Sigmoid colon (tissue), 7 donors: ENCODE results near the gene MIEF2. TPM values are rescaled to one million over a fixed set of nuclear protein-coding genes. Genes with fewer than 3 reads are reported as not detected.

Source experiments
- DNase-seq: peaks from one replicate; pipeline ENCODE4 v3.0.0-alpha.2; 2019
- H3K27ac ChIP-seq, 4 donors: fragments of 200-600 bp; sonication (generic); one replicate each; pipeline ENCODE4 v1.5.1; 2016 to 2019; ENCODE audit warnings: mild to moderate bottlenecking in 1 of 4
- H3K27me3 ChIP-seq, 3 donors: fragments of 200-600 bp; sonication (generic); one replicate each; pipeline ENCODE4 v1.5.1; 2019; ENCODE audit warnings: mild to moderate bottlenecking in 1 of 3
- H3K36me3 ChIP-seq, 4 donors: fragments of 200-600 bp; sonication (generic); one replicate each; pipeline ENCODE4 v1.5.1; 2016 to 2019
- H3K4me1 ChIP-seq, 4 donors: fragments of 200-600 bp; sonication (generic); one replicate each; pipeline ENCODE4 v1.5.1; 2017 to 2019
- H3K4me3 ChIP-seq, 4 donors: fragments of 200-600 bp; sonication (generic); one replicate each; pipeline ENCODE4 v1.5.1; 2017 to 2019; ENCODE audit warnings: mild to moderate bottlenecking in 2 of 4, moderate library complexity in 1 of 4
- H3K9me3 ChIP-seq, 4 donors: fragments of 200-600 bp in 3 of 4; sonication (generic) in 3 of 4; one replicate each; pipeline versions ENCODE4 v1.5.1 to v1.6.1; 2013 to 2019
- EP300 ChIP-seq, 4 donors: sonication (generic); formaldehyde crosslinking; IDR thresholded peaks; one replicate each; pipeline ENCODE4 v1.6.1; 2017; ENCODE audit warnings: antibody characterized with exemption in 4 of 4
- POLR2A ChIP-seq, 2 donors: fragments of 450-650 bp; IDR thresholded peaks; one replicate each; pipeline ENCODE4 v1.6.1; 2016; ENCODE audit warnings: antibody characterized with exemption in 2 of 2, mild to moderate bottlenecking in 2 of 2, moderate library complexity in 2 of 2
- POLR2AphosphoS5 ChIP-seq, 4 donors: sonication (generic); formaldehyde crosslinking; IDR thresholded peaks; one replicate each; pipeline ENCODE4 v1.6.1; 2017; ENCODE audit warnings: antibody characterized with exemption in 4 of 4
- WGBS, 2 donors: extraction: QIAGEN DNeasy Blood & Tissue Kit; methylation state at CpG; one replicate each; pipeline ENCODE4 v1.1.7; 2013; 5-methylcytosine and 5-hydroxymethylcytosine counted together
- intact Hi-C: fragments of 100-400 bp; cut with DNase I; formaldehyde crosslinking; loops from one replicate; pipeline ENCODE4 v1.15.1; 2023
- polyA plus RNA-seq, 3 donors: library from polyadenylated mRNA; stranded (reverse); fragments of 200-250 nt; gene quantifications; one replicate each; pipeline ENCODE4 v1.2.3, GENCODE V29; 2013
- total RNA-seq, 4 donors: library from RNA; depleted of rRNA; stranded (reverse); fragments of >200 nt; gene quantifications; one replicate each; pipeline ENCODE4 v1.1.0, GENCODE V29; 2016
- TF ChIP-seq, protein P1 (sequence below), 4 experiments: fragments of 450-650 bp in 3 of 4; fragments of 200-600 bp in 1 of 4; IDR thresholded peaks; one replicate each; pipeline ENCODE4 v1.5.1; 2016 to 2019; ENCODE audit warnings: antibody characterized with exemption in 4 of 4, mild to moderate bottlenecking in 3 of 4, moderate library complexity in 2 of 4
- donor health status: healthy with polysubstance abuse.
- donor health status: Bipolar disorder and iron deficiency.
- donor health status: healthy.

MIEF2 gene
- total and polyA plus RNA-seq, 7 donors: 3.7 to 14.4 (median 11.4) TPM

DNA sequence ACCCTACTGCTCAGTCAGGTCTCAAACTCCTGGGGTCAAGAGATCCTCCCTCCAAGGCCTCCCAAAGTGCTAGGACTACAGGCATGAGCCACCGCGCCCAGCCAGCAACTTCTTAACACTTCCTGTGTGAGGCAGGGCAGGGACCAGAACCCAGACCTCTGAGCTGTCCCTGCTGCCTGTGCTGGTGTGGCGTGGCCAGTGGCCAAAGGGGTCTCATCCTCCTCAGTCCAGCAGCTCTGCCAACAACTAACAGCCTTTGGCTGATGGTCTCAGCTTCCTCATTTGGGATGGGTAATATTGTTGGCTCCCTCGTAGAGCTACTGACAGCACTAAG lies 36.4 kb upstream of the MIEF2 start:
- no peaks in the 10 kb centered on the region for H3K36me3 ChIP-seq
- H3K9me3 ChIP-seq: no peaks in the 10 kb centered on the region
- DNase-seq: no peak
- WGBS, 2 donors: 90 to 92% methylated on average over 4 of the region's 4 CpGs
- peaks cover 0 to 26% (median 20%) of the 10 kb centered on the region in 4 donors for H3K4me1 ChIP-seq
- H3K27ac ChIP-seq: peak overlapping the region in 3 of 4 donors; percentile 54 to 70 (median 69)
- intact Hi-C loops: loop anchor here (2.0 kb wide), 2 partner anchors 37 to 41 kb away; partner anchors contain the start of genes ALKBH5 and MIEF2
- no peak for TF ChIP-seq POLR2A (IDR thresholded peaks at IDR 0.05)
- TF ChIP-seq EP300 (IDR thresholded peaks at IDR 0.05): no peak
- no peak for TF ChIP-seq POLR2AphosphoS5 (IDR thresholded peaks at IDR 0.05)
- TF ChIP-seq, protein P1, sequence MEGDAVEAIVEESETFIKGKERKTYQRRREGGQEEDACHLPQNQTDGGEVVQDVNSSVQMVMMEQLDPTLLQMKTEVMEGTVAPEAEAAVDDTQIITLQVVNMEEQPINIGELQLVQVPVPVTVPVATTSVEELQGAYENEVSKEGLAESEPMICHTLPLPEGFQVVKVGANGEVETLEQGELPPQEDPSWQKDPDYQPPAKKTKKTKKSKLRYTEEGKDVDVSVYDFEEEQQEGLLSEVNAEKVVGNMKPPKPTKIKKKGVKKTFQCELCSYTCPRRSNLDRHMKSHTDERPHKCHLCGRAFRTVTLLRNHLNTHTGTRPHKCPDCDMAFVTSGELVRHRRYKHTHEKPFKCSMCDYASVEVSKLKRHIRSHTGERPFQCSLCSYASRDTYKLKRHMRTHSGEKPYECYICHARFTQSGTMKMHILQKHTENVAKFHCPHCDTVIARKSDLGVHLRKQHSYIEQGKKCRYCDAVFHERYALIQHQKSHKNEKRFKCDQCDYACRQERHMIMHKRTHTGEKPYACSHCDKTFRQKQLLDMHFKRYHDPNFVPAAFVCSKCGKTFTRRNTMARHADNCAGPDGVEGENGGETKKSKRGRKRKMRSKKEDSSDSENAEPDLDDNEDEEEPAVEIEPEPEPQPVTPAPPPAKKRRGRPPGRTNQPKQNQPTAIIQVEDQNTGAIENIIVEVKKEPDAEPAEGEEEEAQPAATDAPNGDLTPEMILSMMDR (IDR thresholded peaks at IDR 0.05): no peak
- H3K4me3 ChIP-seq: no peak overlapping the region
- no peaks in the 10 kb centered on the region for H3K27me3 ChIP-seq

DNA sequence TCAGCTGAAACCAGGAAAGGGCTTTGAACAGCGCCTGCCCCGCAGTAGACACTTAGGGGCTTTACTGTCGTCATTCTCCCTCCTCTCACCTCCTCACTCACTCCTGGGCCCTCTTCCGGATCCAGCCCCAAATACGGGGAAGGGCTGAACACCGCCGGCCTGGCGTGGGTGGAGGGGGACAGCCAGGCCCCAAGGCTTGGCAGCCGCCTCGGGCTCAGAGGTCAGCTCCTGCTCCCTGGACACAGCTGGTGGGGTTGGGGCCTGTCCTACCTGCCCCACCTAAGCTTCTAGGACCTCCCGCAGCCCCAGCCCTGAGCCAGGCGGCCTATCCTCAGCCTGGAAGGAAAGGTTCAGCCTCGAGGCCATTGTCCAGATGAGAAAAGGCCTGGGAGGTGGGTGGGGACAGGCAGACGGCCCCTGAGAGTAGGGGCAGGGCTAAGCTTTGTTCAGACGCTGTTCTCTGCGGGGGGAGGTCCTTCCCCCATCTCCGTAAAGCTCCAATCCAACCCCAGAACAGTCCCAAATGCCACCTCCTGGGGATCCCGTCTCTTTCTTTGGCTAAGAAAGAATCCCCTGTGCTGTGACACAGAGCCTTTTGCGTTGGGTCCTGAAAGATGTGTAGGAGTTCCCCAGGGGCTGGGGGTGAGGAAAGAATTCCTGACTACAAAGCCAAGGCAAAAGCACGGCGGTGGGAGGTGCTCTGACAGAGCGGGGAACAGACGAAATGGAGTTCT lies 35.9 kb upstream of the MIEF2 start:
- TF ChIP-seq POLR2AphosphoS5 (IDR thresholded peaks at IDR 0.05): no peak
- TF ChIP-seq EP300 (IDR thresholded peaks at IDR 0.05): no peak
- TF ChIP-seq, protein P1 (IDR thresholded peaks at IDR 0.05): no peak
- TF ChIP-seq POLR2A (IDR thresholded peaks at IDR 0.05): no peak
- intact Hi-C loops: loop anchor here (2.0 to 5.0 kb wide), 3 partner anchors 36 to 93 kb away; partner anchors contain the start of genes ALKBH5, MIEF2 and SMCR8
- Histone ChIP-seq H3K36me3 (no peaks in the 10 kb centered on the region), H3K4me1 (peaks cover 0 to 26% (median 19%) of the 10 kb centered on the region in 4 donors), H3K4me3 (peak overlapping the region; percentile 21 to 67 (median 42)), H3K27ac (peak overlapping the region; percentile 54 to 70 (median 63)), H3K27me3 (no peaks in the 10 kb centered on the region), H3K9me3 (no peaks in the 10 kb centered on the region)
- no peak for DNase-seq
- 57 to 60% methylated on average over 23 of the region's 23 CpGs for WGBS, 2 donors

DNA sequence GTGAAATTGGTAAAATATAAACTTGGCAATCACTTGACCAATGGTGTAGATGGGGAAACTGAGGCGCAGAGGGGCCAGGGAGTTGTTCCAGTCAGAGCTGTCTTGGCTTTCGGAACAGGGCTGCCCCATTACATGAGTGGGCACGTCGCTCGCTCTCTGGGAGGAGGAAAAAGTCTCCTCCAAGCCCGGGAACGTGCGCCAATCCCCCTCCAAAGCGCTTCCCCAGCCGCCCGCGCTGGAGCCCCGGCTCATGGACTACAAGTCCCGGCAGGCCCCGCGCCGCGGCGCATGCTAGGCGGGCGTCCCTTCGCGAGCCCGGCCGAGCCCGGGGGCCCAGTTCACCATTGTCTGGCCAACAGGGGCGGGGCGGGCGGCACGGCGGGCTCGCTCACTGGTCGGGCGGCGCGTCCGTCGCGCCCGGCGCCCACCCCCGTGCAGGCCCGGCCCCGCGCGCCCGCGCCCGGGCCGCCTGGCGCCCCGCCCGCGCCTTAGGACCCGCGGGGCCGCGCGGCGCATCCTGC lies 35.3 kb upstream of the MIEF2 start, which contains the start of gene LLGL1:
Gene LLGL1, plus strand, starts transcription at position 515 of the 521 bp plus-strand sequence. CDS start 48 bp downstream, outside the sequence.
- intact Hi-C loops: loop anchor here (2.0 to 5.0 kb wide), 3 partner anchors 36 to 92 kb away; partner anchors contain the start of genes ALKBH5, MIEF2 and SMCR8

DNA sequence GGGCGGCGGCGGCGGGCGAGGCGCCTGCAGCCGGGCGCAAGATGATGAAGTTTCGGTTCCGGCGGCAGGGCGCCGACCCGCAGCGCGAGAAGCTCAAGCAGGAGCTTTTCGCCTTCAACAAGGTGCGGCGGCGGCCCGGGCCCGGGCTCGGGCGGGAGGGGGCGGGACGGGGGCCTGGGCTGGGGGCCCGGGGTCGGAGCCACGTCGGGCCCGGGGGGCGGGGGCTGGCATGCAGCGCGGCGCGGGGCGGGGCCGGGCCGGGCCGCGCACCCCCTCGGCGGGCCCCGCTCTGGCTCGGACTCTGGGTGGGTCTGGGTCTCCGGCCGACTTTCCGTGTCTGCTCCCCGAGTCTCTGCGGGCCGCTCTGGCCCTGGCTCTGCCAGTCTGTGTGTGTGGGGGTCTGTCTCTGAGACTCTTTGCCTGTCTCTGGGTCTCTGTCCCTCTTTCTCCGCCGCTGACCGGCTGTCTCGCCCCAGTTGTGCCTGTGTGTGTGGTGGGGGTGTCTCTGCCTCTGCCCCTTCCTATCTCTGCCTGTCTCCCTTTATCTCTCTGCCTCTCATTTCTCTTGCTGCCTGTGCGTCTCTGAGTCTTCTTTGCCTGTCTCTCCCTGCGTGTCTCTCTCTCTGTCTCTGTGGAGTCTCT lies 34.7 kb upstream of the MIEF2 start:
- H3K27ac ChIP-seq: peak overlapping the region in 3 of 4 donors; percentile 68 to 73 (median 70)
- intact Hi-C loops: loop anchor here (2.0 to 5.0 kb wide), 3 partner anchors 35 to 92 kb away; partner anchors contain the start of genes ALKBH5, MIEF2 and SMCR8
- 1% methylated on average over 57 of the region's 57 CpGs for WGBS, 2 donors
- peak overlapping the region; percentile 42 to 74 (median 68) for H3K4me3 ChIP-seq
- H3K27me3 ChIP-seq: no peaks in the 10 kb centered on the region
- peaks cover 0 to 26% (median 19%) of the 10 kb centered on the region in 4 donors for H3K4me1 ChIP-seq
- TF ChIP-seq, protein P1 (IDR thresholded peaks at IDR 0.05): no peak
- TF ChIP-seq POLR2AphosphoS5 (IDR thresholded peaks at IDR 0.05) (peak in 1 of 4 donors; percentile 43), POLR2A (IDR thresholded peaks at IDR 0.05) (no peak)
- H3K36me3 ChIP-seq: no peaks in the 10 kb centered on the region
- H3K9me3 ChIP-seq: no peaks in the 10 kb centered on the region
- no peak for DNase-seq

More for the DNA sequence above, 35.3 kb upstream of the MIEF2 start, which contains the start of gene LLGL1:
- peaks cover 0 to 26% (median 19%) of the 10 kb centered on the region in 4 donors for H3K4me1 ChIP-seq
- no peaks in the 10 kb centered on the region for H3K9me3 ChIP-seq
- 1% methylated on average over 60 of the region's 60 CpGs for WGBS, 2 donors
- no peaks in the 10 kb centered on the region for H3K27me3 ChIP-seq
- peak within 1 kb of the TSS; percentile 69 to 73 (median 70) for H3K27ac ChIP-seq
- TF ChIP-seq POLR2AphosphoS5 (IDR thresholded peaks at IDR 0.05): peak in 1 of 4 donors; percentile 2
- TF ChIP-seq EP300 (IDR thresholded peaks at IDR 0.05): no peak
- TF ChIP-seq, protein P1 (IDR thresholded peaks at IDR 0.05): no peak
- no peak for TF ChIP-seq POLR2A (IDR thresholded peaks at IDR 0.05)
- peak within 1 kb of the TSS; percentile 42 to 74 (median 68) for H3K4me3 ChIP-seq
- H3K36me3 ChIP-seq: no peaks in the 10 kb centered on the region
- peak; percentile 99 for DNase-seq
